HepG2 (cell line): ENCODE results near the gene TBCCD1. TPM values are rescaled to one million over a fixed set of nuclear protein-coding genes. Genes with fewer than 3 reads are reported as not detected.

ENCODE experiments used
- AGO1 ChIP-seq: fragments of 200-400 bp; formaldehyde crosslinking; IDR thresholded peaks from 2 replicates; pipeline ENCODE4 v1.6.1; 2017; ENCODE audit warnings: mild to moderate bottlenecking, low read depth, low read length, moderate library complexity; ENCODE audit not compliant: poor library complexity, severe bottlenecking
- ARID5B ChIP-seq: IDR thresholded peaks from 2 replicates; pipeline ENCODE4 v1.4.0; 2020; ENCODE audit warnings: mild to moderate bottlenecking, missing genetic modification reagents
- BRD4 ChIP-seq: sonication (generic); formaldehyde crosslinking; IDR thresholded peaks from 2 replicates; pipeline ENCODE4 v1.4.0; 2020; ENCODE audit warnings: missing genetic modification reagents
- CHD2 ChIP-seq: IDR thresholded peaks from 2 replicates; pipeline ENCODE4 v1.6.1; 2011; ENCODE audit warnings: low read depth, low read length, improper control_type of control experiment
- CREM ChIP-seq, 2 experiments: sonication (generic) in 1 of 2; formaldehyde crosslinking in 1 of 2; IDR thresholded peaks; 2 replicates each; pipeline versions ENCODE4 v1.4.0 to v1.6.1; 2016 to 2020; ENCODE audit warnings: antibody characterized with exemption in 1 of 2, mild to moderate bottlenecking in 1 of 2, missing genetic modification reagents in 1 of 2
- FOXJ3 ChIP-seq: sonication (generic); formaldehyde crosslinking; IDR thresholded peaks from 2 replicates; pipeline ENCODE4 v1.4.0; 2020; ENCODE audit warnings: missing genetic modification reagents, mild to moderate bottlenecking, borderline replicate concordance
- KMT2A ChIP-seq: sonication (generic); formaldehyde crosslinking; IDR thresholded peaks from 2 replicates; pipeline ENCODE4 v1.4.0; 2020; ENCODE audit warnings: missing genetic modification reagents
- MYC ChIP-seq: sonication (generic); formaldehyde crosslinking; IDR thresholded peaks from 2 replicates; pipeline ENCODE4 v1.9.0; 2021; ENCODE audit warnings: missing genetic modification reagents, borderline replicate concordance
- NFYC ChIP-seq: IDR thresholded peaks from 2 replicates; pipeline ENCODE4 v1.6.1; 2016; ENCODE audit warnings: missing genetic modification reagents, missing compliant biosample characterization
- POLR2G ChIP-seq: fragments of 200-400 bp; formaldehyde crosslinking; IDR thresholded peaks from 2 replicates; pipeline ENCODE4 v1.6.1; 2018; ENCODE audit warnings: mild to moderate bottlenecking, low read depth, low read length, moderate library complexity
- PRDM4 ChIP-seq: sonication (generic); formaldehyde crosslinking; IDR thresholded peaks from 2 replicates; pipeline ENCODE4 v1.9.0; 2021; ENCODE audit warnings: missing genetic modification reagents, borderline replicate concordance
- ZBTB33 ChIP-seq: sonication (generic); formaldehyde crosslinking; IDR thresholded peaks from 2 replicates; pipeline ENCODE4 v1.4.0; 2020; ENCODE audit warnings: missing genetic modification reagents
- ZNF207 ChIP-seq: fragments of 450-650 bp; IDR thresholded peaks from 2 replicates; pipeline ENCODE4 v1.6.1; 2016; ENCODE audit warnings: antibody characterized with exemption, borderline replicate concordance
- ZNF3 ChIP-seq: IDR thresholded peaks from 2 replicates; pipeline ENCODE4 v1.7.0; 2017; ENCODE audit warnings: inconsistent platforms
- ZNF713 ChIP-seq: sonication (generic); formaldehyde crosslinking; IDR thresholded peaks from 2 replicates; pipeline ENCODE4 v1.4.0; 2020; ENCODE audit warnings: mild to moderate bottlenecking, missing genetic modification reagents
- polyA plus RNA-seq, 8 experiments: library from polyadenylated mRNA; depleted of rRNA in 3 of 8; stranded (reverse) in 7 of 8; unstranded in 1 of 8; fragments of >200 nt; fragmentation: Illumina TruSeq in 4 of 8; extraction: Trizol in 4 of 8; gene quantifications; 2 replicates each; pipeline versions ENCODE4 v1.2.1 to v1.2.3, GENCODE V29; 2011 to 2016; ENCODE audit warnings: low read depth in 4 of 8, missing spikeins in 1 of 8, mixed read lengths in 1 of 8; ENCODE audit not compliant: insufficient read depth in 1 of 8
- total RNA-seq, 5 experiments: library from RNA; depleted of rRNA; stranded (reverse); fragments of >200 nt; fragmentation: Illumina TruSeq; extraction: Trizol; gene quantifications; 2 replicates each; pipeline ENCODE4 v1.2.3, GENCODE V29; 2016; ENCODE audit warnings: low read depth in 1 of 5
- TF ChIP-seq, protein P1 (sequence below): sonication (generic); formaldehyde crosslinking; IDR thresholded peaks from 2 replicates; pipeline ENCODE4 v1.5.0; 2020; ENCODE audit warnings: missing genetic modification reagents
- TF ChIP-seq, protein P2 (sequence below): sonication (generic); formaldehyde crosslinking; IDR thresholded peaks from 2 replicates; pipeline ENCODE4 v1.9.0; 2021; ENCODE audit warnings: missing genetic modification reagents, borderline replicate concordance
- TF ChIP-seq, protein P3 (sequence below): sonication (generic); formaldehyde crosslinking; conservative IDR thresholded peaks from 2 replicates; pipeline ENCODE4 v1.8.0; 2022; ENCODE audit warnings: missing genetic modification reagents

TBCCD1 gene
- total and polyA plus RNA-seq, 2 of the 13 experiments (the other 11 are each of a cell fraction or from before 2014, with no cell fraction given) = 13.6 to 16.2 TPM

DNA sequence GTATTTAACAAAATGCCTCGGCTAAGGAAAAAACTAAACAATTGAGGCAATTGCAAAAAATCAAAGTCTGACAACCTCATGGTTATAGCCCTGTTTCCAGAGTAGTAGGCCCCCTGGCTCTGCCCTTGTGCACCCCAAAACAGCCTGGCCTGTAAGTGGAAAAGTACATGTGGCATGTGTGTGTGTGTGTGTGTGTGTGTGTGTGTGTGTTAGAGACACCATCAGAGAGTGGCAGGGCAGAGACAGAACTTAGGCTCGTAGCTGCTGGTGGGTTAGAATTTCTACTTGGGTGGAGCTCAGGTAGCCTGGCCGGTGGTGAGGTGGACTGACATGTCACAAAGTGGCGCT, 31.6 kb upstream of the TBCCD1 start (continued):
- TF ChIP-seq ARID5B (CRISPR knock-in tag) = no peak
- TF ChIP-seq NFYC = no peak
- TF ChIP-seq AGO1 = no peak
- no peak for TF ChIP-seq CREM (IDR thresholded peaks at IDR 0.05)
- TF ChIP-seq CREM (CRISPR knock-in tag; IDR thresholded peaks at IDR 0.05) = no peak
- no peak for TF ChIP-seq KMT2A (CRISPR knock-in tag)
- TF ChIP-seq ZNF3 = 0 out of 2 replicates have a peak, but pooled peaks have one; percentile 9
- TF ChIP-seq, protein P1, sequence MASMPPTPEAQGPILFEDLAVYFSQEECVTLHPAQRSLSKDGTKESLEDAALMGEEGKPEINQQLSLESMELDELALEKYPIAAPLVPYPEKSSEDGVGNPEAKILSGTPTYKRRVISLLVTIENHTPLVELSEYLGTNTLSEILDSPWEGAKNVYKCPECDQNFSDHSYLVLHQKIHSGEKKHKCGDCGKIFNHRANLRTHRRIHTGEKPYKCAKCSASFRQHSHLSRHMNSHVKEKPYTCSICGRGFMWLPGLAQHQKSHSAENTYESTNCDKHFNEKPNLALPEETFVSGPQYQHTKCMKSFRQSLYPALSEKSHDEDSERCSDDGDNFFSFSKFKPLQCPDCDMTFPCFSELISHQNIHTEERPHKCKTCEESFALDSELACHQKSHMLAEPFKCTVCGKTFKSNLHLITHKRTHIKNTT (CRISPR knock-in tag) = no peak
- no peak for TF ChIP-seq PRDM4 (CRISPR knock-in tag)
- TF ChIP-seq MYC (CRISPR knock-in tag) = 0 out of 2 replicates have a peak, but pooled peaks have one; percentile 5
- no peak for TF ChIP-seq ZNF713 (CRISPR knock-in tag)
- TF ChIP-seq FOXJ3 (CRISPR knock-in tag) = no peak
- TF ChIP-seq, protein P2, sequence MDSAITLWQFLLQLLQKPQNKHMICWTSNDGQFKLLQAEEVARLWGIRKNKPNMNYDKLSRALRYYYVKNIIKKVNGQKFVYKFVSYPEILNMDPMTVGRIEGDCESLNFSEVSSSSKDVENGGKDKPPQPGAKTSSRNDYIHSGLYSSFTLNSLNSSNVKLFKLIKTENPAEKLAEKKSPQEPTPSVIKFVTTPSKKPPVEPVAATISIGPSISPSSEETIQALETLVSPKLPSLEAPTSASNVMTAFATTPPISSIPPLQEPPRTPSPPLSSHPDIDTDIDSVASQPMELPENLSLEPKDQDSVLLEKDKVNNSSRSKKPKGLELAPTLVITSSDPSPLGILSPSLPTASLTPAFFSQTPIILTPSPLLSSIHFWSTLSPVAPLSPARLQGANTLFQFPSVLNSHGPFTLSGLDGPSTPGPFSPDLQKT = no peak
- no peak for TF ChIP-seq CHD2
- peak; percentile 63; the same call in 1 of the 2 replicates for TF ChIP-seq POLR2G
- no peak for TF ChIP-seq ZNF207
- TF ChIP-seq ZBTB33 (CRISPR knock-in tag) = no peak
- no peak for TF ChIP-seq BRD4 (CRISPR knock-in tag)
- TF ChIP-seq, protein P3, sequence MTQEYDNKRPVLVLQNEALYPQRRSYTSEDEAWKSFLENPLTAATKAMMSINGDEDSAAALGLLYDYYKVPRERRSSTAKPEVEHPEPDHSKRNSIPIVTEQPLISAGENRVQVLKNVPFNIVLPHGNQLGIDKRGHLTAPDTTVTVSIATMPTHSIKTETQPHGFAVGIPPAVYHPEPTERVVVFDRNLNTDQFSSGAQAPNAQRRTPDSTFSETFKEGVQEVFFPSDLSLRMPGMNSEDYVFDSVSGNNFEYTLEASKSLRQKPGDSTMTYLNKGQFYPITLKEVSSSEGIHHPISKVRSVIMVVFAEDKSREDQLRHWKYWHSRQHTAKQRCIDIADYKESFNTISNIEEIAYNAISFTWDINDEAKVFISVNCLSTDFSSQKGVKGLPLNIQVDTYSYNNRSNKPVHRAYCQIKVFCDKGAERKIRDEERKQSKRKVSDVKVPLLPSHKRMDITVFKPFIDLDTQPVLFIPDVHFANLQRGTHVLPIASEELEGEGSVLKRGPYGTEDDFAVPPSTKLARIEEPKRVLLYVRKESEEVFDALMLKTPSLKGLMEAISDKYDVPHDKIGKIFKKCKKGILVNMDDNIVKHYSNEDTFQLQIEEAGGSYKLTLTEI (CRISPR knock-in tag) = no peak
